ENCODE measurements around the gene PRRT2. TPM values are rescaled to one million over a fixed set of nuclear protein-coding genes. Genes with fewer than 3 reads are reported as not detected.

Gene PRRT2
- total and polyA plus RNA-seq, 10 of the 15 experiments (the other 5 are each of a cell fraction or from before 2014, with no cell fraction given), result 0.08 to 0.49 (median 0.12) TPM; not detected in 4

DNA sequence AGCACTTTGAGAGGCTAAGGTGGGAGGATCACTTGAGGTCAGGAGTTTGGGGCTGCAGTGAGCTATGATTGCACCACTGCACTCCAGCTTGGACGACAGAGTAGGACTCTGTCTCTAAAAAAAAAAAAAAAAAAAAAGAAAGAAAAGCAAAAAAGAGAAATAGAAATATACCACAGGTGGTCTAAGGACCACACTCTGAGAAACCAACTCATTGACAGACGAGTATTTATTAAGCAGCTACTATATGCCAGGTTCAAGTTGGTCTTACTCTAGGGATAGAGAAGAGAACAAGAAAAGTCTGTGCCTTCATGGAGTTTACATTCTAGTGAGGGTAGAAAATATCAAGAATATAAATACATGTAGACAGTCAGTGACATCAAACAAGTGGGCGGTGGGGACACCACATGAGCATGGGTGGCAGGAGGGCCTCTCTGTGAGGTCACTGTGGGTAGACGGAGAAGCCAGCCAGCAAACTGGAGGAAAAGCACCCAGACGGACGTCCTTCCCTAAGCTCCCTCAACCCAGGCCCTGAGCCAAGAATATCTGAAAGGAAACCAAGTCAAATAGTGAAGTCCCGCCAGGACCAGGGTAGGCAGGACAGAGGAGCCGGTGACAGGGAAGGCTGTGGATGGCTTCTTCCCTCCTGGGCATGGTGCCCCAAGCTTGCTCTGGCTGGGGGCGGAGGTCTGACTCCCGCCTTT lies 46.3 kb downstream of the PRRT2 start (continued):
- no peak for TF ChIP-seq HDAC6 (IDR thresholded peaks at IDR 0.05; ENCODE audit: unreplicated experiment)
- TF ChIP-seq, protein P1, sequence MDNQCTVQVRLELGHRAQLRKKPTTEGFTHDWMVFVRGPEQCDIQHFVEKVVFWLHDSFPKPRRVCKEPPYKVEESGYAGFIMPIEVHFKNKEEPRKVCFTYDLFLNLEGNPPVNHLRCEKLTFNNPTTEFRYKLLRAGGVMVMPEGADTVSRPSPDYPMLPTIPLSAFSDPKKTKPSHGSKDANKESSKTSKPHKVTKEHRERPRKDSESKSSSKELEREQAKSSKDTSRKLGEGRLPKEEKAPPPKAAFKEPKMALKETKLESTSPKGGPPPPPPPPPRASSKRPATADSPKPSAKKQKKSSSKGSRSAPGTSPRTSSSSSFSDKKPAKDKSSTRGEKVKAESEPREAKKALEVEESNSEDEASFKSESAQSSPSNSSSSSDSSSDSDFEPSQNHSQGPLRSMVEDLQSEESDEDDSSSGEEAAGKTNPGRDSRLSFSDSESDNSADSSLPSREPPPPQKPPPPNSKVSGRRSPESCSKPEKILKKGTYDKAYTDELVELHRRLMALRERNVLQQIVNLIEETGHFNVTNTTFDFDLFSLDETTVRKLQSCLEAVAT (IDR thresholded peaks at IDR 0.05), result no peak
- TF ChIP-seq YBX1 (IDR thresholded peaks at IDR 0.05), result no peak
- TF ChIP-seq SMC3 (IDR thresholded peaks at IDR 0.05; ENCODE audit: borderline replicate concordance, low read length), result no peak
- TF ChIP-seq, protein P2, sequence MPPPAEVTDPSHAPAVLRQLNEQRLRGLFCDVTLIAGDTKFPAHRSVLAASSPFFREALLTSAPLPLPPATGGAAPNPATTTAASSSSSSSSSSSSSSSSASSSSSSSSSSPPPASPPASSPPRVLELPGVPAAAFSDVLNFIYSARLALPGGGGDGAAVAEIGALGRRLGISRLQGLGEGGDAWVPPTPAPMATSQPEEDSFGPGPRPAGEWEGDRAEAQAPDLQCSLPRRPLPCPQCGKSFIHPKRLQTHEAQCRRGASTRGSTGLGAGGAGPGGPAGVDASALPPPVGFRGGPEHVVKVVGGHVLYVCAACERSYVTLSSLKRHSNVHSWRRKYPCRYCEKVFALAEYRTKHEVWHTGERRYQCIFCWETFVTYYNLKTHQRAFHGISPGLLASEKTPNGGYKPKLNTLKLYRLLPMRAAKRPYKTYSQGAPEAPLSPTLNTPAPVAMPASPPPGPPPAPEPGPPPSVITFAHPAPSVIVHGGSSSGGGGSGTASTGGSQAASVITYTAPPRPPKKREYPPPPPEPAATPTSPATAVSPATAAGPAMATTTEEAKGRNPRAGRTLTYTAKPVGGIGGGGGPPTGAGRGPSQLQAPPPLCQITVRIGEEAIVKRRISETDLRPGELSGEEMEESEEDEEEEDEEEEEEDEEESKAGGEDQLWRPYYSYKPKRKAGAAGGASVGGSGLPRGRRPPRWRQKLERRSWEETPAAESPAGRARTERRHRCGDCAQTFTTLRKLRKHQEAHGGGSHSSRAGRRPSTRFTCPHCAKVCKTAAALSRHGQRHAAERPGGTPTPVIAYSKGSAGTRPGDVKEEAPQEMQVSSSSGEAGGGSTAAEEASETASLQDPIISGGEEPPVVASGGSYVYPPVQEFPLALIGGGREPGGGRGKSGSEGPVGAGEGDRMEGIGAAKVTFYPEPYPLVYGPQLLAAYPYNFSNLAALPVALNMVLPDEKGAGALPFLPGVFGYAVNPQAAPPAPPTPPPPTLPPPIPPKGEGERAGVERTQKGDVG (CRISPR knock-in tag; IDR thresholded peaks at IDR 0.05), result no peak

DNA sequence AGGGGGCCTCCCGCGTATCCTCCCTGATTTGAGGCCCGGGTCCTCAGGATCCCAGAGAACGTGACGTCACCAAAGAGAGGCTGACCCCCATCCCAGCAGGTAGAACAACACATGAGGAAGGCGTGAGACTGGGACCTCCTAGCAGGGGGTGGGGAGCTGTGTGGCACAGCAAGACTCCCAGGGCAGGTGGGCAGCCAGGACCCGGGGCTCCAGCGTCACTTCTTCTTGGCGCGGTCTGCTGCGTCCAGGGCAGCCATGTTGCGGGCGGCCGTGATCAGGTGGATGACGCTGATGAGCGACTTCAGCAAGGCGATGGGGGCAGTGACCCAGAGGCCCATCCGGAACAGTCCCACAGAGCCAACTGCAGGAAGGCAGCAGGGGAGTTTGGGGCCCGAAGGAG lies 47.0 kb downstream of the PRRT2 start:
- intact Hi-C loops (cut with micrococcal nuclease; ENCODE audit: unreplicated experiment), result no loop called here
- BruUV-seq (replicated peaks), result no TSS peak
- in situ Hi-C loops (cut with MboI), result no loop called here
- no peak overlapping the region for H2AFZ ChIP-seq (ENCODE audit: control insufficient read depth, low read depth, low read length)
- no peak overlapping the region for H3K4me2 ChIP-seq (ENCODE audit: control insufficient read depth, insufficient read depth)
- TF ChIP-seq ZNF24 (IDR thresholded peaks at IDR 0.05) (no peak), RCOR1 (conservative IDR thresholded peaks at IDR 0.05; ENCODE audit: low read depth, low read length) (no peak)
- ChIA-PET SMC1A (ENCODE audit: uncharacterized antibody, unreplicated experiment) (no interaction called here), RAD21 (ENCODE audit: unreplicated experiment) (no interaction called here), CTCF (interaction anchor here (1.9 kb wide), 1 partner anchor 11 kb away, joined by 11 read pairs; no protein-coding TSS in a partner anchor), POLR2A (no interaction called here)
- no peak for ATAC-seq
- no peaks in the 10 kb centered on the region for H3K9me3 ChIP-seq (replicated peaks; ENCODE audit: control insufficient read depth, insufficient read depth, low read length)
- peaks cover 7% of the 10 kb centered on the region for H3K79me2 ChIP-seq (ENCODE audit: control insufficient read depth, insufficient read depth, low read length)
- H3K27ac ChIP-seq (ENCODE audit: control insufficient read depth, insufficient read depth), result no peak overlapping the region
- no peak overlapping the region for H3K9ac ChIP-seq (ENCODE audit: control insufficient read depth, insufficient read depth, low read length)
- no peaks in the 10 kb centered on the region for H3K27me3 ChIP-seq (replicated peaks in 1 of 2; ENCODE audit: control insufficient read depth in 2 of 2, insufficient read depth in 2 of 2, low read length in 1 of 2)
- H3K4me1 ChIP-seq (ENCODE audit: control insufficient read depth, insufficient read depth, low read length), result peaks cover 4% of the 10 kb centered on the region
- H3K36me3 ChIP-seq (ENCODE audit: control insufficient read depth in 2 of 2, insufficient read depth in 2 of 2, low read length in 1 of 2), result peaks cover 0 to 3% of the 10 kb centered on the region in 2 experiments; a peak in 2 of 4 replicates
- no peaks in the 10 kb centered on the region for H4K20me1 ChIP-seq (ENCODE audit: control insufficient read depth, insufficient read depth)
- WGBS (ENCODE audit: insufficient coverage, insufficient replicate concordance, low lambda C conversion rate, missing lambda C conversion rate), result 94% methylated on average over 19 of the region's 19 CpGs
- no peak for FAIRE-seq
- no peak overlapping the region for H3K4me3 ChIP-seq
- no peak for DNase-seq (ENCODE audit: low read depth, low spot score)

Measured in GM12878 (cell line).